ENCODE measurements around the gene CENPO. TPM values are rescaled to one million over a fixed set of nuclear protein-coding genes. Genes with fewer than 3 reads are reported as not detected.

CENPO gene
- total RNA-seq, 1 experiment from 2014 or later = 38.6 TPM

- ATAC-seq (peak; percentile 14), DNase-seq (ENCODE audit: low spot score) (no peak)
- ChIA-PET POLR2A (interaction anchor here (0.5 to 0.8 kb wide), 2 partner anchors 125 to 788 kb away, joined by 4 to 5 read pairs; no protein-coding TSS in a partner anchor), CTCF (interaction anchor here (0.6 to 2.5 kb wide), 3 partner anchors 70 to 296 kb away, joined by 3 to 5 read pairs (median 4); no protein-coding TSS in a partner anchor)
- Mint-ChIP-seq H3K9me3 (no peaks in the 10 kb centered on the region), H3K4me3 (no peak overlapping the region), H3K27ac (peak overlapping the region; percentile 85), H3K27me3 (ENCODE audit: low read depth) (no peaks in the 10 kb centered on the region), H3K4me1 (peaks cover 18% of the 10 kb centered on the region), H3K36me3 (peaks cover 33% of the 10 kb centered on the region)
- TF ChIP-seq ZNF423 (CRISPR knock-in tag; IDR thresholded peaks at IDR 0.05) = peak; percentile 100
- TF ChIP-seq ZNF121 (CRISPR knock-in tag; IDR thresholded peaks at IDR 0.05) = no peak
Measured at GRCh38 chr2:24832931-24833701, 39.9 kb downstream of the CENPO start.

GRCh38 chr2:24833821-24834732 lies 40.9 kb downstream of the CENPO start:
- Mint-ChIP-seq H3K27me3 (ENCODE audit: low read depth) (no peaks in the 10 kb centered on the region), H3K4me3 (no peak overlapping the region), H3K36me3 (peaks cover 33% of the 10 kb centered on the region), H3K9me3 (no peaks in the 10 kb centered on the region), H3K4me1 (peaks cover 18% of the 10 kb centered on the region), H3K27ac (0 out of 2 replicates have a peak overlapping the region, but pooled peaks have one; percentile 20)
- POLR2A ChIA-PET = interaction anchor here (0.5 to 0.6 kb wide), 2 partner anchors 78 to 384 kb away, joined by 4 to 6 read pairs; no protein-coding TSS in a partner anchor
- CTCF ChIA-PET = interaction anchor here (0.6 to 2.5 kb wide), 3 partner anchors 71 to 295 kb away, joined by 3 to 5 read pairs (median 4); no protein-coding TSS in a partner anchor
- no peak for DNase-seq (ENCODE audit: low spot score)
- TF ChIP-seq FOXJ3 (CRISPR knock-in tag; IDR thresholded peaks at IDR 0.05; ENCODE audit: borderline replicate concordance) (no peak), HMGA2 (CRISPR knock-in tag; IDR thresholded peaks at IDR 0.05) (no peak), TP53 (CRISPR knock-in tag; IDR thresholded peaks at IDR 0.05) (no peak), ZNF671 (CRISPR knock-in tag; IDR thresholded peaks at IDR 0.05) (no peak), GRHL2 (CRISPR knock-in tag; IDR thresholded peaks at IDR 0.05; ENCODE audit: insufficient replicate concordance, severe bottlenecking) (no peak), NR3C1 (CRISPR knock-in tag; conservative IDR thresholded peaks at IDR 0.05; ENCODE audit: low read depth) (no peak)
- TF ChIP-seq, protein P1, sequence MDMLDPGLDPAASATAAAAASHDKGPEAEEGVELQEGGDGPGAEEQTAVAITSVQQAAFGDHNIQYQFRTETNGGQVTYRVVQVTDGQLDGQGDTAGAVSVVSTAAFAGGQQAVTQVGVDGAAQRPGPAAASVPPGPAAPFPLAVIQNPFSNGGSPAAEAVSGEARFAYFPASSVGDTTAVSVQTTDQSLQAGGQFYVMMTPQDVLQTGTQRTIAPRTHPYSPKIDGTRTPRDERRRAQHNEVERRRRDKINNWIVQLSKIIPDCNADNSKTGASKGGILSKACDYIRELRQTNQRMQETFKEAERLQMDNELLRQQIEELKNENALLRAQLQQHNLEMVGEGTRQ (CRISPR knock-in tag; IDR thresholded peaks at IDR 0.05) = no peak
- ATAC-seq = no peak

GRCh38 chr2:24834733-24835395 lies 41.6 kb downstream of the CENPO start:
- Mint-ChIP-seq H3K27ac (0 out of 2 replicates have a peak overlapping the region, but pooled peaks have one; percentile 20), H3K27me3 (ENCODE audit: low read depth) (no peaks in the 10 kb centered on the region), H3K36me3 (peaks cover 33% of the 10 kb centered on the region), H3K4me3 (no peak overlapping the region), H3K9me3 (no peaks in the 10 kb centered on the region), H3K4me1 (peaks cover 18% of the 10 kb centered on the region)
- POLR2A ChIA-PET = interaction anchor here (0.5 to 0.6 kb wide), 2 partner anchors 77 to 385 kb away, joined by 4 to 6 read pairs; no protein-coding TSS in a partner anchor
- DNase-seq (ENCODE audit: low spot score) (no peak), ATAC-seq (no peak)
- TF ChIP-seq, protein P2, sequence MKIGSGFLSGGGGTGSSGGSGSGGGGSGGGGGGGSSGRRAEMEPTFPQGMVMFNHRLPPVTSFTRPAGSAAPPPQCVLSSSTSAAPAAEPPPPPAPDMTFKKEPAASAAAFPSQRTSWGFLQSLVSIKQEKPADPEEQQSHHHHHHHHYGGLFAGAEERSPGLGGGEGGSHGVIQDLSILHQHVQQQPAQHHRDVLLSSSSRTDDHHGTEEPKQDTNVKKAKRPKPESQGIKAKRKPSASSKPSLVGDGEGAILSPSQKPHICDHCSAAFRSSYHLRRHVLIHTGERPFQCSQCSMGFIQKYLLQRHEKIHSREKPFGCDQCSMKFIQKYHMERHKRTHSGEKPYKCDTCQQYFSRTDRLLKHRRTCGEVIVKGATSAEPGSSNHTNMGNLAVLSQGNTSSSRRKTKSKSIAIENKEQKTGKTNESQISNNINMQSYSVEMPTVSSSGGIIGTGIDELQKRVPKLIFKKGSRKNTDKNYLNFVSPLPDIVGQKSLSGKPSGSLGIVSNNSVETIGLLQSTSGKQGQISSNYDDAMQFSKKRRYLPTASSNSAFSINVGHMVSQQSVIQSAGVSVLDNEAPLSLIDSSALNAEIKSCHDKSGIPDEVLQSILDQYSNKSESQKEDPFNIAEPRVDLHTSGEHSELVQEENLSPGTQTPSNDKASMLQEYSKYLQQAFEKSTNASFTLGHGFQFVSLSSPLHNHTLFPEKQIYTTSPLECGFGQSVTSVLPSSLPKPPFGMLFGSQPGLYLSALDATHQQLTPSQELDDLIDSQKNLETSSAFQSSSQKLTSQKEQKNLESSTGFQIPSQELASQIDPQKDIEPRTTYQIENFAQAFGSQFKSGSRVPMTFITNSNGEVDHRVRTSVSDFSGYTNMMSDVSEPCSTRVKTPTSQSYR (CRISPR knock-in tag; IDR thresholded peaks at IDR 0.05) = no peak
- TF ChIP-seq RELA (CRISPR knock-in tag; IDR thresholded peaks at IDR 0.05; ENCODE audit: borderline replicate concordance) (no peak), NFYB (CRISPR knock-in tag; conservative IDR thresholded peaks at IDR 0.05; ENCODE audit: low read depth) (no peak), ZNF396 (CRISPR knock-in tag; IDR thresholded peaks at IDR 0.05; ENCODE audit: borderline replicate concordance) (no peak), FOXP1 (CRISPR knock-in tag; IDR thresholded peaks at IDR 0.05; ENCODE audit: borderline replicate concordance) (no peak), SMAD4 (CRISPR knock-in tag; IDR thresholded peaks at IDR 0.05) (no peak), EMX1 (CRISPR knock-in tag; IDR thresholded peaks at IDR 0.05) (no peak), ZNF263 (CRISPR knock-in tag; IDR thresholded peaks at IDR 0.05; ENCODE audit: low read depth) (no peak), SOX15 (CRISPR knock-in tag; IDR thresholded peaks at IDR 0.05) (no peak), IRF2 (CRISPR knock-in tag; IDR thresholded peaks at IDR 0.05; ENCODE audit: borderline replicate concordance, low read depth) (no peak), ELF4 (CRISPR knock-in tag; IDR thresholded peaks at IDR 0.05; ENCODE audit: low read depth) (no peak), TEAD4 (CRISPR knock-in tag; IDR thresholded peaks at IDR 0.05) (no peak), ZNF219 (CRISPR knock-in tag; IDR thresholded peaks at IDR 0.05; ENCODE audit: borderline replicate concordance) (no peak), PRRX2 (CRISPR knock-in tag; IDR thresholded peaks at IDR 0.05) (no peak), TEAD1 (CRISPR knock-in tag; IDR thresholded peaks at IDR 0.05) (no peak)
- TF ChIP-seq, protein P3, sequence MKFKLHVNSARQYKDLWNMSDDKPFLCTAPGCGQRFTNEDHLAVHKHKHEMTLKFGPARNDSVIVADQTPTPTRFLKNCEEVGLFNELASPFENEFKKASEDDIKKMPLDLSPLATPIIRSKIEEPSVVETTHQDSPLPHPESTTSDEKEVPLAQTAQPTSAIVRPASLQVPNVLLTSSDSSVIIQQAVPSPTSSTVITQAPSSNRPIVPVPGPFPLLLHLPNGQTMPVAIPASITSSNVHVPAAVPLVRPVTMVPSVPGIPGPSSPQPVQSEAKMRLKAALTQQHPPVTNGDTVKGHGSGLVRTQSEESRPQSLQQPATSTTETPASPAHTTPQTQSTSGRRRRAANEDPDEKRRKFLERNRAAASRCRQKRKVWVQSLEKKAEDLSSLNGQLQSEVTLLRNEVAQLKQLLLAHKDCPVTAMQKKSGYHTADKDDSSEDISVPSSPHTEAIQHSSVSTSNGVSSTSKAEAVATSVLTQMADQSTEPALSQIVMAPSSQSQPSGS (CRISPR knock-in tag; IDR thresholded peaks at IDR 0.05; ENCODE audit: borderline replicate concordance, low read depth) = no peak
- CTCF ChIA-PET = no interaction called here
